Fibroblast of villous mesenchyme (primary cell): Measurements from ENCODE around the gene KCNIP1. TPM values are rescaled to one million over a fixed set of nuclear protein-coding genes. Genes with fewer than 3 reads are reported as not detected.

Source experiments
- DNase-seq: peaks from one replicate; pipeline ENCODE4 v3.0.0-alpha.2; 2010; ENCODE audit warnings: low read depth
- H3K4me3 ChIP-seq: 2 replicates; pipeline ENCODE4 v1.5.1; 2011; ENCODE audit warnings: low read depth, mild to moderate bottlenecking, low read length
- total RNA-seq: library from RNA; depleted of rRNA; stranded (reverse); fragments of >200 nt; gene quantifications from 2 replicates; pipeline ENCODE4 v1.2.3, GENCODE V29; 2012
- TF ChIP-seq, protein P1 (sequence below): IDR thresholded peaks from 2 replicates; pipeline ENCODE4 v1.5.1; 2012; ENCODE audit warnings: low read depth, mild to moderate bottlenecking, low read length; ENCODE audit not compliant: insufficient read depth

The KCNIP1 gene
- not detected in 2 replicates for total RNA-seq

DNA sequence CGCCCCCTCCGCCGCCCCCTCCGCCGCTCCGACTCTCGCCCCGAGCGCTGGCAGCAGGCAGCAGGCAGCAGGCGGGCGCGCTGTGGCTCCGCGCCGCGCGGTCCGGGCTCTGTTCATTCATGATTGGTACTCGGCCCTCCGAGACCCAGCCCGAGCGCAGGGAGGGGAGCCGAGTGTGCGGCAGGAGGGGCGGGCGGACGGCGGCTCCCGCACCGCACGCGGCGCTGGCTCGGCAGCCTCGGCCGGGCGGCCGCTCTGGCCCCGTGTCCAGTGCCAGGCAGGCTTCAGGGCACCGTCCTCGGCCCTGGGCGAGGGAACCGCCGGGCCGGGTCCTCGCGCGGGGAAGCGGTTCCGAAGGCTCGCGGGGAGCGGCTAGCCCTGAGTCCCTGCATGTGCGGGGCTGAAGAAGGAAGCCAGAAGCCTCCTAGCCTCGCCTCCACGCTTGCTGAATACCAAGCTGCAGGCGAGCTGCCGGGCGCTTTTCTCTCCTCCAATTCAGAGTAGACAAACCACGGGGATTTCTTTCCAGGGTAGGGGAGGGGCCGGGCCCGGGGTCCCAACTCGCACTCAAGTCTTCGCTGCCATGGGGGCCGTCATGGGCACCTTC, at the start of gene KCNIP1:
KCNIP1 (plus strand) TSS at position 31 of the 607 bp plus-strand sequence.
- TF ChIP-seq, protein P1, sequence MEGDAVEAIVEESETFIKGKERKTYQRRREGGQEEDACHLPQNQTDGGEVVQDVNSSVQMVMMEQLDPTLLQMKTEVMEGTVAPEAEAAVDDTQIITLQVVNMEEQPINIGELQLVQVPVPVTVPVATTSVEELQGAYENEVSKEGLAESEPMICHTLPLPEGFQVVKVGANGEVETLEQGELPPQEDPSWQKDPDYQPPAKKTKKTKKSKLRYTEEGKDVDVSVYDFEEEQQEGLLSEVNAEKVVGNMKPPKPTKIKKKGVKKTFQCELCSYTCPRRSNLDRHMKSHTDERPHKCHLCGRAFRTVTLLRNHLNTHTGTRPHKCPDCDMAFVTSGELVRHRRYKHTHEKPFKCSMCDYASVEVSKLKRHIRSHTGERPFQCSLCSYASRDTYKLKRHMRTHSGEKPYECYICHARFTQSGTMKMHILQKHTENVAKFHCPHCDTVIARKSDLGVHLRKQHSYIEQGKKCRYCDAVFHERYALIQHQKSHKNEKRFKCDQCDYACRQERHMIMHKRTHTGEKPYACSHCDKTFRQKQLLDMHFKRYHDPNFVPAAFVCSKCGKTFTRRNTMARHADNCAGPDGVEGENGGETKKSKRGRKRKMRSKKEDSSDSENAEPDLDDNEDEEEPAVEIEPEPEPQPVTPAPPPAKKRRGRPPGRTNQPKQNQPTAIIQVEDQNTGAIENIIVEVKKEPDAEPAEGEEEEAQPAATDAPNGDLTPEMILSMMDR: no peak
- no peak for DNase-seq
- H3K4me3 ChIP-seq: no peak within 1 kb of the TSS

DNA sequence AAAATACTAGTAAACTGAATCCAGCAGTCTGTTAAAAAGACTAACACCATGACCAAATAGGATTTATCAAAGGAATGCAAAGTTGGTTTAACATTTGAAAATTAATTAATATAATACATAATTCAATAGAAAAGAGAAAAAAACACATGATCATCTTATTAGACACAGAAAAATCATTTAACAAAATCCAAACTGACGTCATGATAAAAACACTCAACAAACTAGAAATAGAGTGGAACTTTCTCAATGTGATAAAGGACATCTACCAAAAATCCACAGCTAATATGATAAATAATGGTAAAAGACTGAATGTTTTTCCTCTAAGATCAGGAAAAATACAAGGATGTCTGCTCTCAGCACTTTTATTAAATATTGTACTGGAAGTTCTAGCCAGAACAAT, 40.4 kb upstream of the KCNIP1 start:
- TF ChIP-seq, protein P1: no peak
- no peak for DNase-seq
- no peak overlapping the region for H3K4me3 ChIP-seq

DNA sequence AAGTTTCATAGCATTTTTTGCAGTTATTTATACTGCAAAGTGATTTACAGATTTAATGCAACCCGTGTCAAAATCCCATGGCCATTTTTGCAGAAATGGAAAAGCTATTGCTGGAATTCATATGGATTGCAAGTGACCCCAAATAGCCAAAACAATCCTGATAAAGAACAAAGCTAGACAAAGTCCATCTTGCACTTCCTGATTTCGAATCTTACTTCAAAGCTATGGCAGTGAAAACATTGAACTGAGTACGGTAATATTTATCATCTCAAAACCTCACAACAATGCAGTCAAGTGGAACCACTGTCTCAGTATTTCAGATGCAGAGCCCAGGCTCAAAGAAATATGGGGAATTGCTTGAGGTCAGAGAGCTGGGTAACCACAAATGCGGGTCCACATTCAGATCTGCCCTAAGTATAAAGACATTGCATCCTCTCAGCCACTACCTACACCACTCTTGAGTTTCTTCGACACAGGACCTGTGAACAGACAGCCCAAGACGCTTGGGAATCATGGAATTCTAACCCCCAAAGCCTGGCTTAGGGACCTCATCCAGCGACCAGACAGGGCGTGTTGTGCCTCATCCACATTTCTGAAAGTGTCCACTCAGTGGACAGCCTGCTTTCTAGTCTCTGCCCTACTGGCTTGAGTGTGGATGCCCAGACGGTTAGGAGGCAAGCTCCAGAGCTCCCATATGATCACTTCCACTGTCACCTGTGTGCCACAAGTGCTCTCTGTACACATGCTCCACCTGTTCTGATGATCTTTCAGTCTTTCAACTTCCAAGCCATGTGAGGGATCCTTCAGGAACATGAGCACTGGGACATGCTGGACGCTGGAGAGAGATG, 39.3 kb upstream of the KCNIP1 start:
- TF ChIP-seq, protein P1: no peak
- no peak overlapping the region for H3K4me3 ChIP-seq
- no peak for DNase-seq

DNA sequence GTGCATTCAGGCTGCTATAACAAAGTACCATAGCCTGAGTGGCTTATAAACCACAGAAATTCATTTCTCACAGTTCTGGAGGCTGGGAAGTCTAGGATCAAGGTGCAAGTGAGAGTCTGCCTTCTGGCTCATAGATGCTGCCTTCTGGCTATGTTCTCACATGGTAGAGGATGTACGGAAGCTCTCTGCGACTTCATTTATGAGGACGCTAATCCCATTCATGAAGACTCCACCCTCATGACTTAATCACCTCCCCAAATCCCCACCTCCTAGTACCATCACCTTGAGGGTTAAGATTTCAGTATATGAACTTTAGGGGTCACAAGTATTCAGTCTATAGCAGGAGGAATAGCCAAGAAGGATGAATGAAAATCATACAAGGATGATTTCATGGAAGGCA, 37.3 kb upstream of the KCNIP1 start:
- TF ChIP-seq, protein P1: no peak
- no peak overlapping the region for H3K4me3 ChIP-seq
- no peak for DNase-seq

DNA sequence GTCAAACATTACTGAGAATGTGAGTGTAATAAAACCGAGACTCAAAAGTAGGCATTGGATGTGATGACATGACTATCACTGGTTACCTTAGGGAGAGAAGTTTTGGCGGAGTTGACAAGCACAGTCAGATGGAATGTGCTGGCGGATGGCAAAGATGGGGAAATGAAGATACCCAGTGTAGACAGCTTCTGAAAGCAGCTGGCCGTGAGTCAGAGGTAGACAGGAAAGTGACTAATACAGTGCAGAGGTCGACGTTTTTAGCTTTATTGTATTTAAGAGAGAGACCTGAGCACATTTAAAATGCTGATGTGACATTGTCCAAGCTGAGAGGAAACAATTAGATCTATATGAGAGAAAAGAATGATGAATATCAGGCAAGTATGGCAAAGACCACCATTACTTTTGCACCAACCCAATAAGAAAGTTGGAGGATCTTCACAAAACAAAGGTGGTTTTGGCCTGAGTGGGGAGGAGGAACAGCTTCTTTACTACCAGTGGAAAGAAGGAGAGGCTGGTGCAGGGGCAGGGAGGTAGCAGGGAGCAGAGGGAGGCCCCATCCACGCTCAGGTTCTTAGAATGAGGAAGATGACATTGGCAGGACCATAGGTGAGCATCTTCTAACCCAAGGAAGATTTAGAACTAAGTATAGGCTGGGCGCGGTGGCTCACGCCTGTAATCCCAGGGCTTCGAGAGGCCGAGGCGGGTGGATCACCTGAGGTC, 36.7 kb upstream of the KCNIP1 start:
- peak; percentile 78 for DNase-seq
- TF ChIP-seq, protein P1: no peak
- H3K4me3 ChIP-seq: no peak overlapping the region

DNA sequence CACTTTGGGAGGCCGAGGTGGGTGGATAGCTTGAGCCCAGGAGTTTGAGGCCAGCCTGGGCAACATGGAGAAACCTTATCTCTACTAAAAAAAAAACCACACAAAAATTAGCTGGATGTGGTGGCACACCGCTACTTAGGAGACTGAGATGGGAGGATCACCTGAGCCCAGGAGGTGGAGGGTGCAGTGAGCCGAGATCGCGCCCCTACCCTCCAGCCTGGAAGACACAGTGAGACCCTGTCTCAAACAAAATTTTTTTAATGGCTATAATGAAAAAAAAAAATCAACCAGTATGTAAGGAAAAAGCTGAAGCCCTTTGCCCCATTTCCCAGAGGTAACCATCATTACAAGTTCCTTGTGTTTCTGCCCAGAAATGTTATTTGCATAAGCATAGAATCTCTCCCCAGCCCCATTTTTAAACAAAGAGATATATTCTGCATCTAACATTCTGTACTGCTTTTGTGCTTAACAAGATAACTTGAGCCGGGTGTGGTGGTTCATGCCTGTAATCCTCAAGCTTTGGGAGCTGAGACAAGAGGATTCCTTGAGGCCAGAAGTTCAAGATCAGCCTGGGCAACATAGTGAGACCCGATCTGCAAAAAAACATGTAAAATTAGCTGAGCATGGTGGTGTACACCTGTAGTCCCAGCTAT, 35.1 kb upstream of the KCNIP1 start:
- no peak for DNase-seq
- TF ChIP-seq, protein P1: no peak
- no peak overlapping the region for H3K4me3 ChIP-seq
